ENCODE data around the gene STXBP5.

STXBP5 gene

DNA sequence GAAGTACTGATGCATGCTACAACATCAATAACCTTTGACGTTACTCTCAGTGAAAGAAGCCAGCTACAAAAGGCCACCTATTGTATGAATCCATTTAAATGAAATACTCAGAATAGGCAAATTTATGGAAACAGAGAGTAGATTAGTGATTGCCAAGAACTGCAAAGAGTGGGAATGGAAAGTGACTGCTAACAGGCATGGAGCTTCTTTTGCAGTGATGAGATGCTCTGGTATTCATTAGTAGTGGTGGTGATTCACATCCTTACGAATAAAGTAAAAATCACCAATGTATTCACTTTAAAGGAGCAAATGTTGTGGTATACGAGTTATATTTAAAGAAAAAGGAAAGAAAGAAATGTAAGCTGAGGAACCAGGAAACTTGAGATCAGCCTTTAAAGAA lies 177.5 kb downstream of the STXBP5 start:
- DNase-seq (ENCODE audit: low spot score): no peak

DNA sequence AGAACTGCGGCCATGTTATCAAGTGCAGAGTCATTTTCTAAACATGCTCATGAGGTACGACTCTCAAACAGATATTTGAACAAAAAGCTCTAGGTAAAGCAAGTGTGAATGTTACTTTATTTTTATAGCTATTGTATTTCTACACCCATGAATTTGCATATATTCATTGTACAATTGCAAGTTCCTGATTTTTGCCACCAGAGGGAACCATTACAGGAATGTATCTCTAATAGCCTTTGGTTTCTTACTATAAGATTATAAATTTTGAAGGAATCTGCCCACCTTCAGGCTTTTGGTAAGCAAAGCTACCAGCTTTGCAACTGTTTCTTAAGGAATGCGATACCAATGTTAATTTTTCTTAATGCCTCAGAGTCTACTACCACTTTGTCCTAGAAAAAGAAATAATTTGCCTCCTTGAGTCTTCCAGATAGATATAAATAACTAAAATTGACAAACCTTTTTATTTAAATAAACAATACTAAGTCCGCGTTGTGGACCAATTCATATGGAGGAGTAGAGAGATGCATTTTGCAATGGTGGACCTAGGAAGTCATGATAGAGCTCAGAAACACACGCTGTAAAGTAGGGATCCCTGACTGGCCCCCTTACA lies 178.8 kb downstream of the STXBP5 start:
- DNase-seq (ENCODE audit: low spot score): peak; percentile 11

DNA sequence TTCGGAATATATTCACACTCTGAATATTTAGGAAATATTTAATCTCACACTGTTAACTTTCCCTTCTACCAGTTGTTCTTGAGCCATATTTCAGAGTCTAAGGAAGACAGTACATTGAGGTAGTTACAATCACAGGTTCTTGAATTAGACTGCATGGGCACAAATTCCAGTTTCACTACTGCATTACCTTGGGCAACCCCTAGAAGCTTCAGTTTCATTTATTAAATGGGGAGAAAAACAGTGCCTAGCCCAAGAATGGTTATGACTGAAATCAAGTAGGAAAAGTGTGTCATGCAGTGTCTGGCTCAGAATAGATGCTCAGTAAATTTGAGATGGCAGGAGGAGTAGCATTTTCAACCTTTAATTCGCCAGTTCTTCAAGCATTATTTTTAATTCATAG lies 179.8 kb downstream of the STXBP5 start:
- no peak for DNase-seq (ENCODE audit: low spot score)

DNA sequence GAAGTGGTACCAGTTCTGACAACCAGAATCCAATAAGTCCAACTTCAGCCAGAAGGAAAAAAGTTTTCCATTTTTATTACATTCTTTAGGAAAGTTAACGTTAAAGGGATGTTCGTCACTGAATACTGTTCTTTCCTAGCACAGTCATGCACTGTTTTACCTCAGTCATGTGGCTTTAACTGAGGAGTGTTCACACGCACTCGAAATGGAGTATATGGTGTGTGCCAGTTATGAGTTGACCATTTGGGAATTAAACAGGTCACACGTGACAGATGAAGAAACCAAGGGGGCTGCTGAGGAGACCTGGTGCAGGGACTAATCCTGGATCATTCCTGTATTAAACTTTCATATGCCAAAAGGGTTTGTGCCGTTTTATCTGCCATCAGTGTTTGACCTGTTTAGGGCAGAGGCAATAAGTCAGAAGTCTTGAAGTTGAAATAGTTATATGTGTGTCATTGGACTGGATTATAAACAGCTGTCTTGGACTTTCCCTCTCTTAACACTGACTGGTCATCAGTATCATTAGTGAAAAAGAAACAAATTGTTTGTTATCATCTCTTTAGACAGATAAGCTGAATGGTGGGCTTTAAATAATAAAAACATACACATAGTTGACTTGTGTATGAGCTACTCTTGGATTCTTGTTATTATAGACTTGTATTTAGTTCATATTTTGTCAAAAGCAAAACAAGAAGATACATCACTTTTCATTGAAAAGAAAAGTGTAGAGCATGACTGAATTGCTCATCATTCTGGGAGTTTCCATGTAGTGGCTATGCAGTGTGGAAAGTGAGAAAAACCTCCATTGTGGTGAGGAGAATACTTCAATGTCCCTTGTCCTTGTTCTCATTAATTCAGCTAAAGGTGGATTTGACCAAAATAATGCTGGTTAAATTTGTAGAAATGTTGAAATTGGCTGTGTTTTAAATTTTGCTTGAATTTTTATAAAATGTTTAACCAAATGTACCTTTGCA lies 180.8 kb downstream of the STXBP5 start:
- DNase-seq (ENCODE audit: low spot score): no peak

DNA sequence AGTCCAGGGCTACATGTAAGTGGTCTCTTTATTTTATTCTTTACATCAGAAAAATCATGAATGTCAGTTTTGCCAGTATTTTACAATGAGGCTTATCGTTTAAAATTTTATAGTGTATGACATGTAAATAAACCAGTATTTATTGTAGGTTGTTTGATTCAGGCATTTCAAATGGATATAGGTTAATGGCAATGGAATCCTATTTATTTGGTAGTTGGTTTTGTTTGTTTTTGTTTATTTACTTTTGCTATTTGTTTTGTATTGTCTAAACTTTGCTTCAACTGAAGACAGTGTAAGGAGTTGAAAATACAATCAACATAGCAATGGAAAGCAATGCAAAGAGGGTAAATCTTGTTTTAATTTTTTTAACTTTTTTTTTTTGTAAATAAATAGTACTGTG lies 185.2 kb downstream of the STXBP5 start:
- no peak for DNase-seq (ENCODE audit: low spot score)

DNA sequence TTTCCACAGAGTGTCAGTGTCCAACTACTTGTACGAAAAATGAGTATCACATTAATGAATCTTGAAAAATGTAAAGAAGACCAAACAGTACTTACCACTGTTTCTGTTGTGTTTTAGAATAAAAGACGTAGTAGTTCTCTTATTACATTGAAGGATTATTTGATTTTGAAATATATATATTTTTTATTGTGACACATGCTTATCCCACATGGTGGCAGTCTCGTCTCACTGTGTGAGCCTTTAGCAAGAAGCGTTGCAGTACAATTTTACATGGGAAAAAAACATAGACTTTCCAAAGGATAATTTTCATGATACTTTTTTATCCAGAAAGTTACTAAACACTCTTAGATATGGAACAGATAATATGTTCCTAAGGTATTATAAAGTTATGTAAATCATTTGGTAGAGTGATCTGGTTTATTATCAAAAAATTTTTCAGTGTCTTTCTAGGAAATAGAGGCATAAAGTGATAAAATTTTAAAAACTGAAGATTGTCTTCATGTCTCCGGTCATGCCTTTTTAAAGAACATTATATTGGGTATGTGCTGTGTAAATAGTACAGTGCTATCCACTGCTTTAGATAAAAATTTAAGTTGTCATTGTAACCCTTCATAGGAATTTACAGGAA lies 186.8 kb downstream of the STXBP5 start:
- peak; percentile 28 for DNase-seq (ENCODE audit: low spot score)

DNA sequence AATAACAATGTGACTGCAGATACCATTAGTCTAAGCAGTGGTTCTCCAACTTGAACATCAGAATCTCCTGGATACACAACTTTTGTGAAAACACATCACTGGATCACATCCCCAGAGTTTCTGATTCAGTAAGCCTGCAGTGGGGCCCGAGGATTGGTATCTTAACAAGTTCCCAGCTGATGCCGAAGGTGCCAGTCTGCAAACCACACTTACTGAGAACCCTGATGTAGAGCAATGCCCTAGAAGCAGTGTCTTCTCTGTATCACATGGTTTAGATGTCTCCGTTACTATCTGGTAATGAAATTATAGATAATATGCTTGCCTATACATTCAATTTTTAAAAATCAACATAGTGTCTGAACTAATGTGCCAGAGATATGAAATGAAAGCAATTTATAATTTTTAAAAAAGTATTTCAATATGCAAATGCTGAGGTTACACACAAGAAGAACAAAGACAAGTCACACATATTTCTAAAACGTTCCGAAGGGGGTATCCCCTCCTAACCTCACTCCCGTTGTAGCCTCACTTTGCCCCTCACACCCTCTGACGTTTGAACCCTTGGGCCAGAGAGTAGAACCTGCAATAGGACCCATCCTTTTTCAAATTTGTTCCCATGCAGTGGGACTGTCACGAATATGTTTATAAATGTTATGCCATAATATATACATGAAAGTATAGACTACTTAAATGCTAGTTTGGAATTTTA lies 188.9 kb downstream of the STXBP5 start:
- no peak for DNase-seq (ENCODE audit: low spot score)

DNA sequence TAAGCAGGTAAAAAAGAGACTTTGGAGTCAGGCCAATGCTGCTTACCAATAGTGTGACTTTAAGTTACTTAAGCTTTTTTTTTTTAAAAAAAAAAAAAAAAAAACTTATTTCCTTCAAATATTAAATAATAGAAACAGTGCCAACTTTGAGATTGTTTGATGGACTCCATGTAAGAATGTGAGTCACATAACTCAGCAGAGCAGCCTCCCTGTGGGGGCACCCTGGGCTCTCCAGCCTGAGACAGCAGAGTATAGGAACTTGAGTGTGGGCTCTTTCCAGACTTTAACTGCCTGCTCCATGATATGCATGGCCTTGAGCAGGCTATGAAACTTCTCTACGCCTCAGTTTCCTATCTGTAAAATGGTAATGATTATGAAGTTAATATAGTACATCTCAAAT lies 190.9 kb downstream of the STXBP5 start:
- DNase-seq (ENCODE audit: low spot score): no peak

DNA sequence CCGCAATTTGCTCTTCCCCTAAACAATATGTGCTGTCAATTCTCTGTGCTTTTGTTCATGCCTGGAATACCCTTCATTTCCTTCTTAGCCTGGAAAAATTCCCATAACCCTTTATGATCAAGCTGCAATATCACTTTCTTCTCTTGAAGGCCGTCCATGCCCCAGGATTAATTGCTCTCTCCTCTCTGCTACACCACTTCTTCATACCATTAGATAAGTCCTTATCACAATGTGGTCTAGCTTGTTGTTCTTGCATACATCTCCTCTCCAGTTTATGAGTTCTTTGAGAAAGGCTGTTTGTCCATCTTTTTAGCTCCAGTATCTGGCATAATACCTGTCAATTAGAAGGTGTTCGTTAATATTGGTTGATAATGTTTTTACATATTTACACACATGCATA lies 193.1 kb downstream of the STXBP5 start:
- no peak for DNase-seq (ENCODE audit: low spot score)

DNA sequence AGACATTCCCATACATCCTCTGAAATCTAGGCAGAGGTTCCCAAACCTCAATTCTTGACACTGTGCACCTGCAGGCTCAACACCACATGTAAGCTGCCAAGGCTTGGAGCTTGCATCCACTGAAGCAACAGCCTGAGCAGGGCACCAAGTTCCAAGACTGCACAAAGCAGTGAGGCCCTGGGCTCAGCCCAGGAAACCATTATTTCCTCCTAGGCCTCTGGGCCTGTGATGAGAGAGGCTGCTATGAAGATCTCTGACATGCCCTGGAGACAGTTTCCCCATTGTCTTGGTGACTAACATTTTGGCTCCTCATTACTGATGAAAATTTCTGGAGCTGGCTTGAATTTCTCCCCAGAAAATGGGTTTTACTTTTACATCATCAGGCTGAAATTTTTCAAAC lies 196.8 kb downstream of the STXBP5 start:
- DNase-seq (ENCODE audit: low spot score): no peak

DNA sequence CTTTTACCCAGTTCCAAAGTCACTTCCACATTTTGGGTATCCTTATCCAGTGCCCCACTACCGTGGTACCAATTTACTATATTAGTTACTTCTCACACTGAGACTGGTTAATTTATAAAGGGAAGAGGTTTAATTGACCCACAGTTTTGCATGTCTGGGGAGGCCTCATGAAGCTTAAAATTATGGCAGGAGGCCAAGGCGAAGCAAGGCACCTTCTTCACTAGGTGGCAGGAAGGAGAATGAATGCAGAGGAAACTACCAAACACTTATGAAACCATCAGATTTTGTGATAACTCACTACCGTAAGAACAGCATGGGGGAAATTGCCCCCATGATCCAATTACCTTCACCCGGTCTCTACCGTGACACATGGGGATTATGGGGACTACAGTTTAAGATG lies 197.6 kb downstream of the STXBP5 start:
- no peak for DNase-seq (ENCODE audit: low spot score)

DNA sequence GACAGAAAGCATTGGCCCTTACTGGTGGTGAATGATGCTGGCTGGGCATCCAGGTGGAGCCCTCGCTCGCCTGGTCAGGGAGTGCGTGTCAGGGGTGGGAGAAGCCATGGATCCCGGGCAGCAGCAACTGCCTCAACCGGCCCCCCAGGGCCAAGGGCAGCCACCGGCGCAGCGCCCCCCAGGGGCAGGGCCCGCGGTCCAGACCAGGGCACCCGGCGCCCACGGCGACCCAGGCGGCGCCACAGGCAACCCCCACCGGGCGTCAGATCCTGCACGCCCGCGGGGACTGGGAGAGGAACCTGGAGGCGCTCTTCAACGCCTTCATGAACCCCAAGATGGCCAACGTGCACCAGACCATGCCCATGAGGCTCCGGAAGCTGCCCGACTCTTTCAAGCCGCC lies 202.6 kb downstream of the STXBP5 start:
- no peak for DNase-seq (ENCODE audit: low spot score)

DNA sequence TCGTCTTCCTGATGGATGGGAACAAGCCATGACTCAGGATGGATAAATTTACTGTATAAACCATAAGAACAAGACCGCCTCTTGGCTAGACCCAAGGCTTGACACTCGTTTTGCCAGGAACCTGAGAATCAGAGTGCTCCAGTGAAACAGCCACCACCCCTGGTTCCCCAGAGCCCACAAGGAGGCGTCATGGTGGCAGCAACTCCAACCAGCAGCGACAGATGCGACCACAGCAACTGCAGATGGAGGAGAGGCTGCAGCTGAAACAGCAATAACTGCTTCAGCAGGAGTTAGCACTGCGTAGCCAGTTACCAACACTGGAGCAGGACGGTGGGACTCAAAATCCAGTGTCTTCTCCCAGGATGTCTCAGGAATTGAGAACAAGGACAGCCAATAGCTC lies 203.4 kb downstream of the STXBP5 start:
- DNase-seq (ENCODE audit: low spot score): no peak

DNA sequence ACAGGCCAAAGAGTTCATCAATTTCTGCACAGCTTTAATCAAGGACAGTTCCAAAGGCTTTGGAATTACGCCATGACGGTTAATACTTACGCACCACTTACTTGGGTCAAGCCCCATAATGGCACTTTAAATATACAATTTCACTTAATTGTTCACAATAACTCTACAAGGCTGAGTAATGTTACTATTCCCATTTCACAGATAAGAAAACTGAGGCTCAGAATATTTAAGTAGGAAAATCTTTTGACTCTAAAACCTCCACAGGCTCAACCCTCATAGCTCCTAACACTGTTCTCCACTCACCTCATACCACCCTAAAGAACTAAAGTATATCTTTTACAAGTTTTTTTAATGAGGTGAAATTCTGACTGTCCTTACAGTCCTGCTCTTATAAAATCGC lies 212.4 kb downstream of the STXBP5 start:
- DNase-seq (ENCODE audit: low spot score): no peak

DNA sequence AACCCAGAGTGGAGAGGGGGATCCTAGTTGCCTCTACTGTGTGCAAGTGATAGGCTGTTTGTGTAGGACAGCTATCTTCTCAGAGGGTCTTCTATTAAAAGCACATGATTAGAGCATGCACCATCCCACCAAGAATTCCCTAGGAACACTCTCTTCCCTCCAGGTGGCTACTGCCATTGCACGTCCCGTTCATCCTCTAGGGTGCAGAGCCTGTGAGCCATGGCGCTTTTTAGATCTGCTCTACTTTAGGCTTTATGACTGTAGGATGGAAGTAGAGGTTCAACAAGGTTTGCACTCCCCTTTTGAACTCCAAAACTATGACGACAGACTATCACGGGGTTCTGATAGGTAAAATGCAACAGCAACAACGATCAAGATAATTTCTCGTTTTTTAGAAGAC lies 213.7 kb downstream of the STXBP5 start:
- no peak for DNase-seq (ENCODE audit: low spot score)

DNA sequence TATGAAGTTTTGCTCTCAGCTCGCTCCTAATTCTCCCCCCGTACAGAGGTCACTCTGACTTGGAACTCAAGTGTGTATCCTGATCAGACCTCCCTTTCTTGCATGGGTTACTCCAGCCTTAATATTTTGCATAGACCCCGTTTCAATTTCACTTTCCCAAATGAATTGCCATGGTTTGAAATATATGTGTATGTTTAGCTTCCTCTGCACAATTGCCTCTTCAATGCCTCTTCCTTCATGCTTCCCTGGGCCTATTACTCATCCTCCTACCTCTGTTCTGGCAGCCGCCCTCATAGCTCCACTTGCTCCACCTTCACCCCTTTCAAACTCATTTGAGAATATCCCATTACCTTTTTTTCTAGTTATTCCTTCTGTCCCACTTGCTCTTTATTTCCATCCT lies 214.3 kb downstream of the STXBP5 start:
- no peak for DNase-seq (ENCODE audit: low spot score)

DNA sequence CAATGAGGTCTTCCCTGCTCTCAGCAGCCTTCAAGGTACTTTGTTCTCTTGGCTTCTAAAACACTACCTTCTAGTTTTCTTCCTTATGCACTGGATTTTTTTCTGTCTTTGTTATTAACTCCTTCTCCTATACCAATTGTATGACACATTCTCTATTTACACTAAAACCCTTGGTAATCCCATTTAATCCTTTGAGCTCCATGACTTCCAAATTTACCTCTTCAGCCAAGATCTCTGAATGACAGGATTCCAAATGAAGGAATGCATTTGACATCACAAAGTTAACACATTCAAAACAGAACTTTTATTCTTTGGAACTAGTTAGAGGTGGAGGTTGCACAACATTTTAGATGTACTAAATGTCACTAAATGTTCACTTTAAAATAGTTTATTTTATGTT lies 217.7 kb downstream of the STXBP5 start:
- no peak for DNase-seq (ENCODE audit: low spot score)

DNA sequence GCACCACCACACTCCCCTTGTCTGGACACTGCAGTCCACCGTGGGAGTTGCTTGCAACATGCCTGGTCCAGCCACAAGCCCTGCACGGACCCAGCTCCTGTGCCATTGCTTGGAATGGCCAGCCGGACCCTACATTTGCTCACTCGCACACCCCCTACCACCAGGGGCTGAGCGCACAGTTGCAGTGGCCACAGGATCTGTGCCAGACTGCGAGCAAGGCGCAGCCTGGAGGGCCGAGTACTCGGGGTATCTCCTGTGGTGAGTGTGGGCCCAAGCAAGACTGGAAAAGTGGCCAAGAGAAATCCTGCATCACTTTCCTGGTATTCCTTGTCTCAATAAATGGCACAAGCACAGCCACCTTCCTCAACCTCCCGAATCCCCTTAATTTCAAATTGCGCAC lies 218.9 kb downstream of the STXBP5 start:
- no peak for DNase-seq (ENCODE audit: low spot score)

DNA sequence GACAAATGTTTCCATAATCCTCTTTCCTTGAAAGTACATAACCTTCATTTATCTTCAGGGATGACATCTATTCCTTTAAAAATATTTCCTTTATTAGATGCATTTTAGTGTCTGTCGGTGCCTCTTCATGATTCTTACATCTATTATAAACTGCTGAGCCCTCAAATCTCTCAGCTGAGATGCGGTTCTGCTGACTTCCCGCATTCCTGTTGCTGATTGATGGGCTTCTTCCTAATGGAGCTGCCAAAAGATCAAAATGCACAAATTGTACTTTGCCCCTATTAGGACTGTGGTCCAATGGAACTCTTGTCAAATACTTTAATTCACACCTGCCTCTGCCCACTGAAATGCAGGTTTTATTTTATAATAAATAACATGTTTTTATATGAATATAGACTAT lies 225.6 kb downstream of the STXBP5 start:
- DNase-seq (ENCODE audit: low spot score): peak; percentile 9

DNA sequence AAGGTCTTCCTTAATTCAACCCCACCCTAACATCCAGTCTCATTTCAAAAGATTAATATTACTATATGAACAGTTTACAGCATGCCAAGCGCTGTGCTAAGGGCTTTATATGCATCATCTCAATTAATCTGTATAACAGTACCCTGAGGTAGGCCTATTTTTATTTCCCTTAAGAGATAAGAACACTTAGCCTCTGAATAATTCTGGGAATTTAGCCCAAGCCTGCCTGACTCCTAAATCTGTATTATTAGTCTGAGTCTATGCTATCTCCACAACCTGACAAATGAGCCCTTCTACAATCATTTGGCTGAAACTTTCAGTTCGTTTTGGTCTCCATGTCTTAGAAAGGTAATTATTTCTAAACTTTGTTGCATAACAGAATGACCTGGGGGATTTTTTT lies 226.6 kb downstream of the STXBP5 start:
- DNase-seq (ENCODE audit: low spot score): no peak

DNA sequence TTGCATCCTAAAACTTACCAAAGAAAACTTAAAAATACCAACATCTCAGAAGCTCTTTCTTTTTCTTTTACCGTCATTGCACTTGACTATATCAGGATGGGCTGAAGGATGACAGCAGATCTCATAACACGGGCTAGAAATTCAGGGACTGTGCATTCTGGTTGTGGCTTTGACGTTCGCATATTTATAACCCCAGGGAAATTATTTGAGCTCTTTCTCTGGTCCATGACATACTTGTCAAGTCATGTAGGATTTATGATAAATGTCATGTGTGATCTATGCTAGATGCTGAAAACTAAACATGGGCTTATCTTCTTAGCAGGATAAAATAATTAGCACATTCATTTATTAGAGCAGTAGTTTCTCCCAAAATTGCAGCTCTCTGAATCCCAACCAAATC lies 229.9 kb downstream of the STXBP5 start:
- DNase-seq (ENCODE audit: low spot score): no peak

DNA sequence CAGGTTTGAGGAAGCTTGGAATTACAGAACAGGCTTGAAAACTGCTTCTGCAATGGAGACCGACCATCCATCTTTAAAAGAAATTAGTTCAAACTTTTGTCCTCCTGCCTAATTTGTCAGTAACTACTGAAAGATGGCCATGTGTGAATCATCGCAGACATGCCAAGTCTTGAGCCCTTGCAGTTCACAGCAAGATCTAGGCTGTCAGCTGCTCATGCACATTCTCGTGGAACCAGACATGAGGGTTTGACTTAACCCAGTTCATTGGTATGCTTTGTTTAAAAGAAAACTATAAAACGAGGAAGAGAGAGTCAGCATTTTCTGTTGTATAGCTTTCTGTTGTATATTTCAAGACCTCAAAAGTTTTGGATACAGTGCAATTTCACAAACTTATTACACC lies 230.3 kb downstream of the STXBP5 start:
- DNase-seq (ENCODE audit: low spot score): no peak

DNA sequence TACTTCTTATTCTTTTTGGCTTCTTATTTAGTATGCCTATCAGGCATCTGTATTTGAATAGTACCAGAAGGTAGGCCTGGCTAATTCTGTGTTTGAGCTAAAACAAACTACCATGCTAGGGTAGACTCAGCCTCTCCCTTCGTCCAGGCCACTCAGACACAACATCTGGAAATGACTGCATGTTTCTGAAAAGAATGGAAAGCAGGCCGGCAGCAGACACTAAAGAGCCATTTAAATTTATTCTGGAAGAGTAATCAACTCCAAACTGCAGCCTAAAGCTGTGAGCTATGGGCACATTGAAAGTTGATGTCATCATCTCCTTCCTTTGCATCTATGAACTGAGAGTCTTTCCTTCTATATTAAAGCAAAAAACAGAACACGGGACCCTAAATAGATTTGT lies 233.4 kb downstream of the STXBP5 start:
- no peak for DNase-seq (ENCODE audit: low spot score)
